Activated T-cell treated with anti-CD3 and anti-CD28 coated beads for 1 hour (primary cell): ENCODE measurements around the gene CCDC200.
"Not testable (repeated sequence)": the region's sequence is repeated elsewhere in the genome, so short reads cannot be mapped to it uniquely, and the experiment has no call there.

Experiments
- DNase-seq: peaks from one replicate; pipeline ENCODE4 v3.0.0-alpha.2; 2020; ENCODE audit warnings: low read depth

Gene CCDC200

GRCh38 chr17:43228020-43228782 lies at the start of gene CCDC200:
Gene CCDC200, minus strand, starts transcription at chr17:43228623. Its CDS starts 69 bp downstream, at chr17:43228554.
- not testable (repeated sequence) for DNase-seq

DNA sequence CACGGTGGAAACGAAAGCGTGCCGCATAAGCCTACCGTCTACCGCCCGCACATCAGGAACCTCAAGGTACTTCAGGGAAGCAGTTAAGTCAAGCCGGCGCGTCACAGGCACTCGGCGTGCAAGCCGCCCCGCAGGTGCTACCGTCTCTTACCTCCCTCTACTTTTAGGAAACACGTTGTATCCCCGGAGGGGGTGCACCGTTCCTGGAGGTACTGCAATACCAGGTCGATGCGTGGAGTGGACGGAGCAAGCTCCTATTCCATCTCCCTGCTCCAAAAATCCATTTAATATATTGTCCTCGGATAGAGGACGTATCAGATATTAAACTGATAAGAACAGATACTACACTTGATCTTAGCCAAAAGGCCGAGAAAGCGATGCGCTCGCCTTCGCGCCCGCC lies 44.5 kb upstream of the CCDC200 start:
- DNase-seq, result not testable (repeated sequence)

- not testable (repeated sequence) for DNase-seq
Measured at GRCh38 chr17:43272483-43272882, 44.1 kb upstream of the CCDC200 start.

GRCh38 chr17:43270552-43271504 lies 42.4 kb upstream of the CCDC200 start:
- not testable (repeated sequence) for DNase-seq

DNA sequence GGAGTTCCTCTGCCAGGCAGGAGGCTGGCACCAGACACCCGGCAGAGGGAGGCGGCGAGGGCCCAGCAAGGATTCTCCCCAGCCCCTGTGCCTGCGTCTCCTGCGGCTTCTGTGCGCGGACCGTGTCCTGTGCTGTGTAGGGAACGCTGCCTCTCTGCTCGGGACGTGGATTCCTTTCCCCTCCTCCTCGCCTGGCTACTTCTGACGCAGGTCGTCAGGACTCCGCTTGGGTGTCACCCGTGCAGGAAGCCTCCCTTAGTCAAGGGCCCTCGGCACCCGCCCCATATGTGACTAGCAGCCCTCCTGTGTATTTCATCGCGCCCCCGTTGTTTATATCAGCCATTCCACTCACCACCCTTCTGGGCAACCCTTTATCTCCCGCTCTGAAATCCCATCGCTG lies 18.0 kb upstream of the CCDC200 start:
- DNase-seq, result not testable (repeated sequence)

GRCh38 chr17:43240596-43241352 lies 12.4 kb upstream of the CCDC200 start:
- not testable (repeated sequence) for DNase-seq

DNA sequence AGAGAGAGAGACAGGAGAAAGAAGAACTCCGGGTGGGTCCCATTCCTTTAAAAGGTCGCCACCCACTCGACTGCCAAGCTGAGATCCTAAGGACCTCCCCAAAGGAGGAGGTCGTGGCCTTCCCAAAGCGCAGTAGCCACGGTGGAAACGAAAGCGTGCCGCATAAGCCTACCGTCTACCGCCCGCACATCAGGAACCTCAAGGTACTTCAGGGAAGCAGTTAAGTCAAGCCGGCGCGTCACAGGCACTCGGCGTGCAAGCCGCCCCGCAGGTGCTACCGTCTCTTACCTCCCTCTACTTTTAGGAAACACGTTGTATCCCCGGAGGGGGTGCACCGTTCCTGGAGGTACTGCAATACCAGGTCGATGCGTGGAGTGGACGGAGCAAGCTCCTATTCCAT lies 11.2 kb upstream of the CCDC200 start:
- DNase-seq, result not testable (repeated sequence)

- DNase-seq, result not testable (repeated sequence)
Measured at GRCh38 chr17:43233877-43234276, 5.5 kb upstream of the CCDC200 start, which contains the start of gene RNU2-1. Gene RNU2-1, minus strand, starts transcription at chr17:43233977.

DNA sequence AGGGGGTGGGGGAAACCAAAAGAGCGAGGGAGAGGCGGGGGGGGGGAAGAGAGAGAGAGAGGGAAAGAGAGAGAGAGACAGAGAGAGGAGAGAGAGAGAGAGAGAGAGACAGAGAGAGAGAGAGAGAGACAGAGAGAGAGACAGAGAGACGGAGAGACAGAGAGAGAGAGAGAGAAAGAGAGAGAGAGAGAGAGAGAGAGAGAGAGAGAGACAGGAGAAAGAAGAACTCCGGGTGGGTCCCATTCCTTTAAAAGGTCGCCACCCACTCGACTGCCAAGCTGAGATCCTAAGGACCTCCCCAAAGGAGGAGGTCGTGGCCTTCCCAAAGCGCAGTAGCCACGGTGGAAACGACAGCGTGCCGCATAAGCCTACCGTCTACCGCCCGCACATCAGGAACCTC lies 4.8 kb upstream of the CCDC200 start:
- not testable (repeated sequence) for DNase-seq

GRCh38 chr17:43232021-43232699 lies 3.7 kb upstream of the CCDC200 start:
- DNase-seq, result not testable (repeated sequence)

DNA sequence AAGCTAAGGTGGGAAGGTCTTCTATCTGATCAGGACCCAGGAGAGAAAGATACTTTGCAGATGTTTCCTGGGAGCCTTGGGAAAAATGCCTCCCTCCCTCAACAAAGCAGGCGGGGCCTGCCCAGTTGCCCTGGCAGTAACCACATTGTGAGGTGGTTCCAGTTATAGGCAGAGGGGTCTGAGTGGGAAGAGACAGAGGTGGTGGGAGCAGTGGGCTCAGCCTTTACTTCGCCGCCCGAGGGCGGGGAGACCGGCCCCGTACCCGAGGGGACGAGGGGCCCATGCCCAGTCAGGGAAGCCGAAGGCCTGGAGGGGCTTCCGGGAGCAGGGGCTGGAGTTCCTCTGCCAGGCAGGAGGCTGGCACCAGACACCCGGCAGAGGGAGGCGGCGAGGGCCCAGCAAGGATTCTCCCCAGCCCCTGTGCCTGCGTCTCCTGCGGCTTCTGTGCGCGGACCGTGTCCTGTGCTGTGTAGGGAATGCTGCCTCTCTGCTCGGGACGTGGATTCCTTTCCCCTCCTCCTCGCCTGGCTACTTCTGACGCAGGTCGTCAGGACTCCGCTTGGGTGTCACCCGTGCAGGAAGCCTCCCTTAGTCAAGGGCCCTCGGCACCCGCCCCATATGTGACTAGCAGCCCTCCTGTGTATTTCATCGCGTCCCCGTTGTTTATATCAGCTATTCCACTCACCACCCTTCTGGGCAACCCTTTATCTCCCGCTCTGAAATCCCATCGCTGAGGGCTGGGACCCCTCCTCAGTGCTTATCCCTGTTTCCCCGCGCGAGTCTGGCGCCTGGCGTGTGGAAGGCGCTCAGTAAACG lies 3.0 kb upstream of the CCDC200 start:
- not testable (repeated sequence) for DNase-seq

GRCh38 chr17:43226393-43226792 lies 2.0 kb downstream of the CCDC200 start:
- no peak for DNase-seq

GRCh38 chr17:43224146-43224705 lies 4.2 kb downstream of the CCDC200 start:
- no peak for DNase-seq

DNA sequence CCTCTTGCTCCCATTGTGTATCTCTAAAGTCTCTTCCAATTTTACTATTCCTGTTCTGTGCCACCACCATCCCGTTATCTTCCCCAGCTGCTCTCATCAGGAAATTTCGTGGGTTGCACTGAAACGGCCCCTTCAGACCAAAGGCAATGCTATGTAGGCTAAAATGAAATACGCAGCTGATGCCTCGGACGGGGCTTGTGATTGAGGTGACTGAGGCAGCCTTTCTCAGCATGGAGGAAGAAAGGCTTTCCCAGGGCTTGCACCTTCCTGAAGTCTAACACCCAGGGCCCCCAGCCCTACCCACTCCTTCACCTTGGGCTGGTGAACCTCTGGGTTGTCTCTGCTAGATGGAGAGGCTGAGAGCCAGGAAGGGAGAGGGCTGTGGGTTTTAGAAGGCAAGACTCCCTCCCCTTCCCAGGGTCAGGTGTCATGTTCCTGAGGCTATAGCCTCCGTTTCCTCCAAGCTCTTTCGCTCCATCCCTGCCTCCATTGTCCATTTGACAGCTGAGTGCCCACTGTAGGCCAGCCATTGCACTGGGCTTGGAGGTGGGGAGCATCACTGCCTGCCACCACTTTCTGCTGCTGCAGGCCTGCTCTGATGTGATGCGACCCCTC lies 7.8 kb downstream of the CCDC200 start:
- DNase-seq, result no peak

DNA sequence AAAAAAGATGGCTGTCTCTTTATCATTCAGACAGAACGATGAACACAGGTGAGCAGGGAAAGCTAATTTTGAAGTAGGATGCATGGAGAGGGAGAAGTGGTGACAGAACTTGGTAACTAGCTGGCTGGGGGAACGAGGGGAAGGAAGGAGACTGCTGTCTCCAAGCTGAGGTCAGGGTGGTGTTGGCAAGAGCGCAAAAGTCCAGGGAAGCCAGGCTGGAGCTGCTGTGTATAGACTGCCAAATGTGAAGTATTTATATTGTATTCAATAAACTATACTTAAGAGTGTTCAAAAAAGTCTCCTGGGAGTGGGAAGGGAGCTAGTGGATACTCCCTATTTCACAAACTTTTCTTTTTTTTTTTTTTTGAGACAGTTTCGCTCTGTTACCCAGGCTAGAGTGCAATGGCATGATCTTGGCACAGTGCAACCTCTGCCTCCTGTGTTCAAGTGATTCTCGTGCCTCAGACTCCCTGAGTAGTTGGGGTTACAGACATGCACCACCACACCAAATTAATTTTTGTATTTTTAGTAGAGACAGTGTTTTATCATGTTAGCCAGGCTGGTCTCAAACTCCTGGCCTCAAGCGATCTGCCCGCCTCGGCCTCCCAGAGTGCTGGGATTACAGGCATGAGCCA lies 8.6 kb downstream of the CCDC200 start:
- DNase-seq, result no peak

GRCh38 chr17:43219001-43219400 lies 9.4 kb downstream of the CCDC200 start:
- DNase-seq, result no peak

GRCh38 chr17:43217614-43218087 lies 10.8 kb downstream of the CCDC200 start:
- DNase-seq, result no peak

DNA sequence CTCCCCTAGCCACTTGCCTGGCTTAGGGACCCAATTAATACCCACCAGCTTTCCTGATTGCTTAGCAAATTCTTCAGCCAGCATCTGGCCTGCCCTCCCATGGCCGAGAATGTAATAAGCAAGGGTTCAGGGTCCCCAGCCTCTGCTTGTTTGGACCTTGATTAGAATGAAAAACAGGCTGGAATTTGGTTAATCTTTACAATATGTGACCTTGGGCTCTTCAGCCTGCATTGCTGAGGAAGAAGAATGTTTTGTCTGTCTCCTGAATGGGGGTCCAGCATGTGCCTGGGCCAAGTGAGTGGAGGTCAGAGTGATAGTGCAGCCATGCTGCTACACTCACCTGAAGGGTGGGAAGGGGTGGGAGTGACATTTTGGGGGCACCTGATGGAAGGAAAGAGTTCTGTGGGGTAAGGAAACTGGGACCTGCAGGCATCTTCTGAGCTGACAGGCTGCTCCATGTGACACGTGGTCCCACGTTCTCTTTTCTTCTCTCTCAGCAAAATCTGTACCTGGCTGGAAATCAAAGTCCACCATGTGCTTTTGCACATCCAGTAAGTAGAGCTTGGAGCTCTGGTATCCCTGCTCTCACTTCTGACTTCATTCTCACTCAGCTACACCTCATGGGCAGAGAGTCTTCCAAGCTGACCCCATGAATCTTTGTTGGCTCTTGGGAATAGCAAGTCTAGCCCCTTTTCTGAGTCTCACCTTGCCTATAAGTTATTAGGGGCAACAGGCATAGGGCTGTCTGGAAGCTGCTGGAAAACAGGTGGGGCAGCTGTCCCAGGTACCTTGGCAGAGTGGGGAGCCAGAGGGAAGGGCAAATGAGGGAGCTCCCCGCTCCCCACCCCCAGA lies 11.4 kb downstream of the CCDC200 start:
- DNase-seq, result no peak
